SJSA1 (cell line): ENCODE measurements around the gene SLC25A44. TPM values are rescaled to one million over a fixed set of nuclear protein-coding genes. Genes with fewer than 3 reads are reported as not detected.

Experiments
- total RNA-seq: library from RNA; depleted of rRNA; stranded (reverse); fragments of >200 nt; shearing (Covaris generic); gene quantifications from 2 replicates; pipeline ENCODE4 v1.2.3, GENCODE V29; 2014; rRNA removed

Gene SLC25A44
- total RNA-seq, 1 experiment from 2014 or later: 17.9 TPM

Other genes with a start within 250 kb of the SLC25A44 start
- gene ARHGEF2, start 215.6 kb upstream of the SLC25A44 start, total RNA-seq: 49.8 and 81.1 TPM in 2 replicates
- 507 and 546 TPM in 2 replicates for gene SSR2, start 173.2 kb upstream of the SLC25A44 start, total RNA-seq
- 11.4 and 18.2 TPM in 2 replicates for gene UBQLN4, start 140.3 kb upstream of the SLC25A44 start, total RNA-seq
- gene LAMTOR2, start 139.3 kb upstream of the SLC25A44 start, total RNA-seq: 49.0 and 55.8 TPM in 2 replicates
- not detected in 2 replicates for gene RAB25, start 132.9 kb upstream of the SLC25A44 start, total RNA-seq
- 0.13 and 1.1 TPM in 2 replicates for gene MEX3A, start 111.6 kb upstream of the SLC25A44 start, total RNA-seq
- gene LMNA, start 79.4 kb upstream of the SLC25A44 start, total RNA-seq: 944 and 992 TPM in 2 replicates
- 0.16 and 1.8 TPM in 2 replicates for gene SEMA4A, start 40.5 kb upstream of the SLC25A44 start, total RNA-seq
- 85.6 and 100 TPM in 2 replicates for gene PMF1, start 18.9 kb downstream of the SLC25A44 start, total RNA-seq
- gene BGLAP, start 48.1 kb downstream of the SLC25A44 start, total RNA-seq: not detected in 2 replicates
- gene PAQR6, start 54.0 kb downstream of the SLC25A44 start, total RNA-seq: 0.16 and 0.32 TPM in 2 replicates
- 49.8 and 68.2 TPM in 2 replicates for gene SMG5, start 88.7 kb downstream of the SLC25A44 start, total RNA-seq
- gene TMEM79, start 90.2 kb downstream of the SLC25A44 start, total RNA-seq: 0.69 and 1.9 TPM in 2 replicates
- 30.0 and 32.0 TPM in 2 replicates for gene GLMP, start 101.6 kb downstream of the SLC25A44 start, total RNA-seq
- gene VHLL, start 105.2 kb downstream of the SLC25A44 start, total RNA-seq: not detected in 2 replicates
- 406 and 520 TPM in 2 replicates for gene CCT3, start 144.2 kb downstream of the SLC25A44 start, total RNA-seq
- not detected in 2 replicates for gene TSACC, start 144.4 kb downstream of the SLC25A44 start, total RNA-seq
- gene RHBG, start 175.1 kb downstream of the SLC25A44 start, total RNA-seq: not detected in 2 replicates